Glutamatergic neuron (in vitro differentiated cells): Measurements from ENCODE around the gene GRXCR2. TPM values are rescaled to one million over a fixed set of nuclear protein-coding genes. Genes with fewer than 3 reads are reported as not detected.

Experiments
- DNase-seq: peaks from one replicate; pipeline ENCODE4 v3.0.0; 2022
- H3K27ac Mint-ChIP-seq: one replicate; pipeline ENCODE4 v1.8.0; 2020; ENCODE audit warnings: mild to moderate bottlenecking, mixed read lengths, inconsistent platforms; ENCODE audit not compliant: unreplicated experiment
- H3K27me3 Mint-ChIP-seq: one replicate; pipeline ENCODE4 v1.8.0; 2020; ENCODE audit warnings: mild to moderate bottlenecking, moderate library complexity, mixed read lengths, inconsistent platforms; ENCODE audit not compliant: unreplicated experiment
- H3K36me3 Mint-ChIP-seq: one replicate; pipeline ENCODE4 v1.8.0; 2020; ENCODE audit warnings: mild to moderate bottlenecking, mixed read lengths, inconsistent platforms; ENCODE audit not compliant: unreplicated experiment
- H3K4me1 Mint-ChIP-seq: one replicate; pipeline ENCODE4 v1.8.0; 2020; ENCODE audit warnings: mild to moderate bottlenecking, low read depth, mixed read lengths, inconsistent platforms; ENCODE audit not compliant: unreplicated experiment
- H3K4me3 Mint-ChIP-seq: one replicate; pipeline ENCODE4 v1.8.0; 2020; ENCODE audit warnings: mild to moderate bottlenecking, mixed read lengths, inconsistent platforms; ENCODE audit not compliant: unreplicated experiment
- H3K9me3 Mint-ChIP-seq: one replicate; pipeline ENCODE4 v1.8.0; 2020; ENCODE audit warnings: mild to moderate bottlenecking, moderate library complexity, mixed read lengths, inconsistent platforms; ENCODE audit not compliant: unreplicated experiment
- total RNA-seq: library from RNA; stranded (reverse); fragmentation: NEBNext Ultra II Directional; extraction: Animal tissue kit (Norgen Biotek cat#: 25700); gene quantifications from one replicate; pipeline ENCODE4 v1.2.1, GENCODE V29; 2021; ENCODE audit not compliant: unreplicated experiment
- TF ChIP-seq, protein P1 (sequence below): fragments of 200-600 bp; sonication (generic); IDR thresholded peaks from one replicate; pipeline ENCODE4 v1.5.0; 2021; ENCODE audit not compliant: partially characterized antibody, unreplicated experiment

GRXCR2 gene
- total RNA-seq, 1 donor from 2014 or later, result not detected

- H3K4me3 Mint-ChIP-seq, result no peak overlapping the region
- no peak overlapping the region for H3K27ac Mint-ChIP-seq
- no peaks in the 10 kb centered on the region for H3K9me3 Mint-ChIP-seq
- no peaks in the 10 kb centered on the region for H3K27me3 Mint-ChIP-seq
- H3K4me1 Mint-ChIP-seq, result no peaks in the 10 kb centered on the region
- H3K36me3 Mint-ChIP-seq, result peaks cover 5% of the 10 kb centered on the region
- TF ChIP-seq, protein P1, sequence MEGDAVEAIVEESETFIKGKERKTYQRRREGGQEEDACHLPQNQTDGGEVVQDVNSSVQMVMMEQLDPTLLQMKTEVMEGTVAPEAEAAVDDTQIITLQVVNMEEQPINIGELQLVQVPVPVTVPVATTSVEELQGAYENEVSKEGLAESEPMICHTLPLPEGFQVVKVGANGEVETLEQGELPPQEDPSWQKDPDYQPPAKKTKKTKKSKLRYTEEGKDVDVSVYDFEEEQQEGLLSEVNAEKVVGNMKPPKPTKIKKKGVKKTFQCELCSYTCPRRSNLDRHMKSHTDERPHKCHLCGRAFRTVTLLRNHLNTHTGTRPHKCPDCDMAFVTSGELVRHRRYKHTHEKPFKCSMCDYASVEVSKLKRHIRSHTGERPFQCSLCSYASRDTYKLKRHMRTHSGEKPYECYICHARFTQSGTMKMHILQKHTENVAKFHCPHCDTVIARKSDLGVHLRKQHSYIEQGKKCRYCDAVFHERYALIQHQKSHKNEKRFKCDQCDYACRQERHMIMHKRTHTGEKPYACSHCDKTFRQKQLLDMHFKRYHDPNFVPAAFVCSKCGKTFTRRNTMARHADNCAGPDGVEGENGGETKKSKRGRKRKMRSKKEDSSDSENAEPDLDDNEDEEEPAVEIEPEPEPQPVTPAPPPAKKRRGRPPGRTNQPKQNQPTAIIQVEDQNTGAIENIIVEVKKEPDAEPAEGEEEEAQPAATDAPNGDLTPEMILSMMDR, result no peak
- no peak for DNase-seq
These were observed 45.6 kb upstream of the GRXCR2 start for GRCh38 chr5:145918397-145918796.

GRCh38 chr5:145917288-145917687 is 44.5 kb upstream of the GRXCR2 start:
- no peaks in the 10 kb centered on the region for H3K27me3 Mint-ChIP-seq
- no peaks in the 10 kb centered on the region for H3K4me1 Mint-ChIP-seq
- H3K4me3 Mint-ChIP-seq, result no peak overlapping the region
- peaks cover 5% of the 10 kb centered on the region for H3K36me3 Mint-ChIP-seq
- H3K9me3 Mint-ChIP-seq, result no peaks in the 10 kb centered on the region
- TF ChIP-seq, protein P1, result no peak
- no peak for DNase-seq
- H3K27ac Mint-ChIP-seq, result no peak overlapping the region

- no peak overlapping the region for H3K4me3 Mint-ChIP-seq
- H3K36me3 Mint-ChIP-seq, result peaks cover 5% of the 10 kb centered on the region
These were observed 43.3 kb upstream of the GRXCR2 start for GRCh38 chr5:145915970-145916638.

DNA sequence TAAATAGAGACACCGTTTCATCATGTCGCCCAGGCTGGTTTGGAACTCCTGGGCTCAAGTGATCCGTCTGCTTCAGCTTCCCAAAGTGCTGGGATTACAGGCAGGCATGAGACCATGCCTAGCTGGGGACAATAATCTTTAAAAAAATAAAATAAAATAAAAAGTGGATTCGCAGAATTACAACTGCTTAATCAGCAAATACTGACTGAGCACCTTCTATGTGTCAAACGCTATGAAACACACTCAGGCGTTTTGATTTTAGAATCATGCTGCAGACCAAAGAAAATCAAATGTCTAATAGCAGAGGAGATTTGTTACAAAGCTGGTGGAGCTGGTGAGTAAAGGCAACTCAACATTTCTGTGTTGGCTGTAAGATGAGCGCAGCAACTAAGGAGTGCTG is 40.9 kb upstream of the GRXCR2 start:
- Mint-ChIP-seq H3K9me3 (no peaks in the 10 kb centered on the region), H3K27ac (no peak overlapping the region), H3K4me1 (no peaks in the 10 kb centered on the region), H3K4me3 (no peak overlapping the region), H3K27me3 (no peaks in the 10 kb centered on the region), H3K36me3 (peaks cover 5% of the 10 kb centered on the region)
- TF ChIP-seq, protein P1, result no peak
- DNase-seq, result no peak

More at GRCh38 chr5:145915970-145916638, 43.3 kb upstream of the GRXCR2 start:
- no peak overlapping the region for H3K27ac Mint-ChIP-seq
- H3K9me3 Mint-ChIP-seq, result no peaks in the 10 kb centered on the region
- H3K27me3 Mint-ChIP-seq, result no peaks in the 10 kb centered on the region
- TF ChIP-seq, protein P1, result no peak
- no peak for DNase-seq
- H3K4me1 Mint-ChIP-seq, result no peaks in the 10 kb centered on the region

GRCh38 chr5:145912594-145912993 is 39.8 kb upstream of the GRXCR2 start:
- H3K27me3 Mint-ChIP-seq, result no peaks in the 10 kb centered on the region

More at GRCh38 chr5:145912594-145912993, 39.8 kb upstream of the GRXCR2 start:
- H3K9me3 Mint-ChIP-seq, result no peaks in the 10 kb centered on the region
- H3K4me1 Mint-ChIP-seq, result no peaks in the 10 kb centered on the region
- no peak for DNase-seq
- H3K27ac Mint-ChIP-seq, result no peak overlapping the region
- H3K36me3 Mint-ChIP-seq, result peaks cover 5% of the 10 kb centered on the region
- no peak overlapping the region for H3K4me3 Mint-ChIP-seq
- TF ChIP-seq, protein P1, result no peak
